GM19043 (cell line): ENCODE results near the gene MEIS3.
"Not testable (repeated sequence)": the region's sequence is repeated elsewhere in the genome, so short reads cannot be mapped to it uniquely, and the experiment has no call there.

Experiments
- ATAC-seq: cut with Tn5 transposase; IDR thresholded peaks from one replicate; pipeline ENCODE4 v1.9.1; 2021; ENCODE audit warnings: low read depth; ENCODE audit not compliant: unreplicated experiment

Gene MEIS3

GRCh38 chr19:47365455-47365854 is 53.9 kb downstream of the MEIS3 start:
- not testable (repeated sequence) for ATAC-seq

- no peak for ATAC-seq
These were observed 55.4 kb downstream of the MEIS3 start for GRCh38 chr19:47363758-47364531.

GRCh38 chr19:47362321-47362720 is 57.0 kb downstream of the MEIS3 start:
- ATAC-seq = no peak

- no peak for ATAC-seq
These were observed 60.4 kb downstream of the MEIS3 start for GRCh38 chr19:47358936-47359335.

GRCh38 chr19:47357788-47358680 is 61.3 kb downstream of the MEIS3 start:
- ATAC-seq = no peak

GRCh38 chr19:47356900-47357299 is 62.4 kb downstream of the MEIS3 start:
- no peak for ATAC-seq

GRCh38 chr19:47353307-47353712 is 66.0 kb downstream of the MEIS3 start:
- ATAC-seq = no peak
